HG03354 (cell line): ENCODE measurements around the gene UBLCP1.
A peak's percentile ranks its signal among the peaks of the same experiment; 100 is the strongest.
"Not testable (repeated sequence)": the region's sequence is repeated elsewhere in the genome, so short reads cannot be mapped to it uniquely, and the experiment has no call there.

Source experiments
- ATAC-seq: cut with Tn5 transposase; IDR thresholded peaks from one replicate; pipeline ENCODE4 v1.9.1; 2021; ENCODE audit warnings: mild to moderate bottlenecking; ENCODE audit not compliant: unreplicated experiment, poor library complexity, severe bottlenecking

UBLCP1 gene

DNA sequence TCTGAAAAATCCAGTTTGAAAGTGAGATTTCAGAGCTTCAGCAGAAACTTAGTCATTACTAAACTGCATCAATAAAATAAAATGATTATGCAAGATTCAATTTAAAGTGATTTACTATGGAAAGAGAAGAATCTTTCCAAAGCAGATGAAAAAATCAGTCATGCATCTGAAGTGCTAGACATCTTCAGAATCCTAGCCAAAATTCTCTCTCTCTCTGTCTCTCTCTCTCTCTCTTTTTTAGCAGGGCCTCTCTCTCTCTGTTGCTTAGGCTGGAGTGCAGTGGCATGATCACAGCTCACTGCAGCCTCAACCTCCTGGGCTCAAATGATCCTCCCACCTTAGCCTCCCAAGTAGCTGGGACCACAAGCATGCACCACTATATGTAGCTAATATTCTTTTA lies 18.2 kb upstream of the UBLCP1 start:
- ATAC-seq = no peak

DNA sequence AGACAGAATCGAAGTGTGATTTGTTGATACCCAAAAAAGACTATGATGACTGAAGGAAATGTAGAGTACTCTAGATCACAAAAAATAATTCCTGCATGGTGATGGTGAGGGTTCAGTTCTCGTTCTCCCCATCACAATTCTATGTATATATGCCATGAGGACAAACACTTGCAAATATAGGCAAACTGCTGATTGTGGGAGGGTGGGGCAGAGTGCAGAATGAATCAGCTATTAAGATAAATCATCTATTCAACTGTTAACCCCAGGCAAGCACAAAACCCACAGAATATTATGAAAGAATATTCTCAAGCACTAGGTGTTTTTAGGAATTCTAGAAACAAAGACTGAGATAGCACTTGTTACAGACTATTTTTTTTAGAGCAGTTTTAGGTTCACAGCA lies 13.9 kb upstream of the UBLCP1 start:
- no peak for ATAC-seq

- no peak for ATAC-seq
Observed at GRCh38 chr5:159252195-159252594, 10.9 kb upstream of the UBLCP1 start.

DNA sequence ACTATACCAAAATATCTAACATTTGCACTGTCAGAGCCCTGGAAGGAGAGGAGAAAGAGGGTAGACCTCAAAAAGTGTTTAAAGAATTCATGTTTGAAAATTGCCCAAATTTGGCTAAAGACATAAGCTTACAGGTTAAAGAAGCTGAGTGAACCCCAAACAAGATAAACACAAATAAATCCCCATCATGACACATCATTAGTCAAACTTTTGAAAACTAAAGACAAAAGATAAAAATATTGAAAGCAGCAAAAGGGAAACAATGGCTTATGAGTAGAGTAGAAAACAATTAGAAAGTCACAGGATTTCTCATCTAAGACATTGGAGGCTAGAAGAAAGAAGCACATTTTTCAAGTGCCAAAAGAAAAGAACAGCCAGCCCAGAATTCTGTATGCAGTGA lies 6.1 kb upstream of the UBLCP1 start:
- ATAC-seq = no peak

DNA sequence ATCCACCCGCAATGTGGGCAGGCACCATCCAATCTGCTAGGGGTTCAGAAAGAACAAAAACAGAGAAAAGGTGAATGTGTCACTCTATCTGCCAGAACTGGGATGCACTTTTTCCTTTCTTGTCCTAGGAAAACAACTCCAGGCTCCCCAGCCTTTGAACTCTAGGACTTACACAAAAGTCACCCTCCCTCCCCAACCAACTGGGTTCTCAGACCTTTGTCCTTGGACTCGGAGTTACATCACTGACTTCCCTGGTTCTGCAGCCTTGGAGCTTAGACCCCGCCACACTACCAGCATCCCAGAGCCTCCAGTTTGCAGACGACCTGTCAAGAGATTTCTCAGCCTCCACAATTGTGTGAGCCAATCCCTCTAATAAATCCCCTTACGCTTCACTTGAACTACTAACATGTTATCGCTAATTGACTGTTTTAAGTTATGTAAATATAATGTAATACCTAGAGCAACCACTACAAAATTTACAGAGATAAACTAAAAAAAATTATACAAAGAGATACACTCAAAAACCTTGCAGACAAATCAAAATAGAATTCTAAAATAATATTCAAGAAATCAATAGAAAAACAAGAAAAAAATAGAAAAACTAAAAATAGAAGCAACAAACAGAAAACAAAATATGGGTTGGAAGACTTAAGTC lies 5.3 kb upstream of the UBLCP1 start:
- ATAC-seq = no peak

- no peak for ATAC-seq
Observed at GRCh38 chr5:159258361-159258760, 4.7 kb upstream of the UBLCP1 start.

GRCh38 chr5:159260212-159260611 lies 2.9 kb upstream of the UBLCP1 start:
- ATAC-seq = not testable (repeated sequence)

DNA sequence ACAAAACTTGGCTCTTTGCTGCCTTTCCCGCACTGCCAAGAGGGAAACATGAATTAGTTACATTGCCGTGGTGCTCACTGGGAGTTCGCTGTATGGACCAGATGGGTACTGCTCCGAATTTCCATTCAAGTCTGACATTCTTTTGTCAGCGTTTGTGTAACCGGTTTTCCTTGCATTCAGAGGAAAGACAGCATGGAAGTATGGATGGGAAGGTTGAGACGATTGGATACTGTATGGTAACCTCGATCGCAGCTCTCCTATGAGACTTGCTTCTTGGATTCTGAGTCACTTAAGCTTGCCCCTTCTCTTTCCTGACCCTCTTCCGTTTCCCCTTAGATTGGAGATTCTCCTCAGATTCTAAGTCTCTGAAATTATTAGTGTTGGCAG lies 625 bp upstream of the UBLCP1 start:
- peak; percentile 1 for ATAC-seq

DNA sequence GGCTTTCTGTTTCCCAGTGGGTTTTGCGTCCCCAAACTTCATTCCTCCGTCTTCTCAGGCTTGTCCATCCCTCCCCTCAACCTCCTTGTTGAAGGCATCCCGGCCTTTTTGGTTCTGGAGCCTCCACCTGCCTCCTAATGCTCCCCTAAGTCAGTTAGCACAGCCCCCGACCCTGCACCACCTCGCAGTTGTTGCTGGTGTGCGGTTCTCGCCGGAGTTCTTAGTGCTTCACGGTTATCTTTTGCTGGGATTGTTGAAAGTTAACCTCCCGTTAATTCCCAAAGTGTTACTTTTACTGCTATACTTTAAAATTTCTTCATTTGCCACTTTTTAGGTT lies 447 bp downstream of the UBLCP1 start:
- ATAC-seq = peak; percentile 29

DNA sequence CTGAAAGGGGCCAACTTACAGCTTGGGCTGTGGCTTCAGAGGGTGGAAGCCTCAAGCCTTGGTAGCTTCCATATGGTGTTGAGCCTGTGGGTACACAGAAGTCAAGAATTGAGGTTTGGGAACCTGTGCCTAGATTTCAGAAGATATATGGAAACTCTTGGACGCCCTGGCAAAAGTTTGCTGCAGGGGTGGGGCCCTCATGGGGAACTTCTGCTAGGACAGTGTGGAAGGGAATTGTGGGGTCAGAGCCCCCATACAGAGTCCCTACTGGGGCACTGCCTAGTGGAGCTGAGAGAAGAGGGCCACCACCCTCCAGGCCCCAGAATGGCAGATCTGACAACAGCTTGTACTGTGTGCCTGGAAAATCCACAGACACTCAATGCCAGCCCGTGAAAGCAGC lies 3.7 kb downstream of the UBLCP1 start:
- ATAC-seq = not testable (repeated sequence)

DNA sequence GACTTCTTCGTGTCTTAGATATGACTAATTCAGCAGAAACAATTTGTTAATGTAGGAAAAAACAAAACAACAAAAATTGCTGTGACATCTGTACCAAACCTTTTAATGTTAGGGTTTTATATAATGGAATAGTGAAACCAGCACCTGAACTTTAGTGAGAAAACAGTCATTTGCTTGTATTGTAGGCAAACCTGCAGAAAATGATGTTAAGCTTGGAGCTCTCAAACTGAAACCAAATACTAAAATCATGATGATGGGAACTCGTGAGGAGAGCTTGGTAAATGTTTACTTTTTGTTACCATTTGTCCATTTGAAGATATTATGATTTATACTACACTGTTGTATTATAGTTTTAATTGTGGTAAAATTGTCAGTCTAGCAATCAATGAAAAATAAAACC lies 6.6 kb downstream of the UBLCP1 start:
- ATAC-seq = no peak

- ATAC-seq = no peak
Observed at GRCh38 chr5:159273923-159274322, 10.8 kb downstream of the UBLCP1 start.

DNA sequence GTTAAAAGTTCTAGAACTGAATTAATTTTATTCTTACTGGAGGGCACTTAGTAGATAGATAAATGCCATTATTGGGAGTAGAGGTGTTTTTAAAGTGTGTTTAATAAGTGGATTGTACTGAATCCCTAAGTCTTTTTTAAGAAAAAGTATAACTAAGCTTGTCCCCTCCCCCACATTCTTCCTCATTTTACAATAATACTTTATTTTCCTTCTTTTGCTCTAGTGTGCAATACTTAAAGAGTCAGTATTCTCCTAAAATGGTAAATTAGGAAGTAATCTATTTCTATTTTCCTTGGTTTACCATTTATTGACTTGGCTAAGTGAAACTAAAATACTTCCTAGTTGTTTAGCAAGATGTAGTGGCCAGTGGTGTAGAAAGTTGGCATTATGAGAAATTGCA lies 11.6 kb downstream of the UBLCP1 start:
- ATAC-seq = no peak

DNA sequence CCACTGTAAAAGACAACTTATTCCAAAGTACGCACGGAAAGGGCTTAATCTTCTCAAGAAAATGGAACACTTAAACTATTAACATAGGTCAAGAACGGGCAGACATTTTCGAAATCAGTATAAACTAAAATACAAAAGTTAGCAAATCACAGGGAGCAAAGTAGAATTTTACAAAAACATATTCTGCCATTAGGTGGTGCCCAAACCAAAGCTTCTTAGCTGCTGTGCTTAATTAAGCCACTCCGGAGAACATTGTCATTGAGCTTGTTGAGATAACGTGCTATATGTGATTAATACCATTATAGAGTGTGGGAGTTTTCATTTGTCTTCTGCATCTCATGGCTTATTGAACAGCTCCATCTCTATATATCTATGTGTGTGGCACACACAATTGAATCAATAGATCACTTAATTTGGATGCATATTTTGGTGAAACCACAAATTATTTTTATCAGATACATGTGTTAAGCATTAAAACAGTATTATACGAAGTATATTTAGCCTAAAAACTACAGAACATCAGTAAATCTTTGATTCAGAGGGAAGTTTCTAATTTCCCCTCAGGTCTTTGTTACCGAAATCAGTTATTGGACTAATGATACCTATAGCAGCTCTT lies 23.4 kb downstream of the UBLCP1 start:
- no peak for ATAC-seq

GRCh38 chr5:159290741-159291140 lies 27.7 kb downstream of the UBLCP1 start:
- ATAC-seq = no peak

DNA sequence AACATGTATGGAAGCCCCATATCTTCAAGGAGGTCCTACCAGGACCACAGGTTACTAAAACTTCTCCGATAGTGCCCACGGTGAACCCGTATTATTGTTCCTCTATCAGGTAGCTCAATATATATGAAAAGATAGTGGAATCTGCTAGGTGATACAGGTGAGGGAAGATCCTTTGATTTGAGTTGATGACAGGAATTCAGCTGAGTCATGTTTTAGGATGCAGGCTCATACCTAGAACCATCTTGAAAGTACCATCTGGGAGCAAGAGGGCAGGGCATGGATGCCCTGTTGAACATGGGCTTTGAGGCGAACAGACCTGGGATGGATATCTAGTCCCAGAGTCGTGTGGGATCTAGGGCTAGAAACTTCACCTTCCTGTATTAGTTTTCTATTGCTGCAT lies 31.8 kb downstream of the UBLCP1 start:
- ATAC-seq = no peak

DNA sequence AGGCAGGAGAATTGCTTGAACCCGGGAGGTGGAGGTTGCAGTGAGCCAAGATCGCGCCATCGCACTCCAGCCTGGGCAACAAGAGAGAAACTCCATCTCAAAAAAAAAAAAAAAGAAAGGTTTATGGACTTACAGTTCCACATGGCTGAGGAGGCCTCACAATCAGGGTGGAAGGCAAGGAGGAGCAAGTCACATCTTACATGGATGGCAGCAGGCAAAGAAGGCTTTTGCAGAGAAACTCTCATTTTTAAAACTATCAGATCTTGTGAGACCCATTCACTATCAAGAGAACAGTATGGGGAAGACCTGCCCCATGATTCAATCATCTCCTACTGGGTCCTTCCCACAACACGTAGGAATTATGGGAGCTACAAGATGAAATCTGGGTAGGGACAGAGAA lies 34.2 kb downstream of the UBLCP1 start:
- not testable (repeated sequence) for ATAC-seq

DNA sequence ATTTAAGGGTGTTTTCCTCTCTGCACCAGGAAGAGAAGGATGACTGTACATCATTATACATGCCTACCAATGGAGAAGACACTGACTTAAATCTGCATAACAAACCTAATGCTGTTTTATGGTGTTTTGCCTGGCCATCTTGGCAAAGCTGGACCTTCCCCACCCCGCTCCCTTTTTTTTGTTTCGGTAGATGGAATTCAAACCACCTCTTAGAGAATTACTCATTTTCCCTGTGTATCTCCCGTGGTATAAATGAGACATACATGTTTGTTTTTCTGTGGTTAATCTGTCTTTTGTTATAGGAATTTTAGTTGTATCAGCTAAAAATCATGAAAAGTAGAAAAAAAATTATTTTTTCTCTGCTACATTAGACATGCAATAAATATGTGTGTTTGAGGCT lies 38.4 kb downstream of the UBLCP1 start:
- no peak for ATAC-seq

- ATAC-seq = not testable (repeated sequence)
Observed at GRCh38 chr5:159301929-159302860, 39.1 kb downstream of the UBLCP1 start.

GRCh38 chr5:159303286-159303685 lies 40.2 kb downstream of the UBLCP1 start:
- ATAC-seq = no peak
